Mucosa of descending colon (tissue), 3 donors: ENCODE results near the gene TOP1. TPM values are rescaled to one million over a fixed set of nuclear protein-coding genes. Genes with fewer than 3 reads are reported as not detected.
A peak's percentile ranks its signal among the peaks of the same experiment; 100 is the strongest.

Experiments used
- ATAC-seq: fragments of 200-7000 bp; cut with Tn5 transposase; one replicate; pipeline ENCODE4 v1.9.1; 2020; ENCODE audit warnings: mild to moderate bottlenecking, moderate library complexity
- DNase-seq, 3 donors: peaks; one replicate each; pipeline ENCODE4 v3.0.0-alpha.2; 2020
- H3K36me3 ChIP-seq: fragments of 200-600 bp; one replicate; pipeline ENCODE4 v1.8.0; 2021; ENCODE audit warnings: low read depth, mild to moderate bottlenecking
- H3K4me1 ChIP-seq: fragments of 200-600 bp; one replicate; pipeline ENCODE4 v1.8.0; 2021; ENCODE audit warnings: low read depth, mild to moderate bottlenecking
- H3K4me3 ChIP-seq: fragments of 200-600 bp; one replicate; pipeline ENCODE4 v1.8.0; 2021; ENCODE audit warnings: mild to moderate bottlenecking
- H3K9me3 ChIP-seq: fragments of 200-600 bp; one replicate; pipeline ENCODE4 v1.8.0; 2021; ENCODE audit warnings: mild to moderate bottlenecking
- CTCF ChIP-seq: fragments of 200-600 bp; IDR thresholded peaks from one replicate; pipeline ENCODE4 v1.8.0; 2022; ENCODE audit warnings: antibody characterized with exemption, mild to moderate bottlenecking
- intact Hi-C, 2 donors: fragments of 100-400 bp; cut with DNase I in 1 of 2; cut with micrococcal nuclease in 1 of 2; formaldehyde crosslinking; loops; one replicate each; pipeline versions ENCODE4 v1.11.0 to v1.11.1; 2022; cut with DNase I, micrococcal nuclease
- total RNA-seq, 3 donors: library from RNA; stranded (reverse); fragmentation: NEBNext Ultra II Directional in 2 of 3; extraction: Animal tissue kit (Norgen Biotek cat#: 25700) in 2 of 3; gene quantifications; one replicate each; pipeline versions ENCODE4 v1.2.1 to v1.2.4, GENCODE V29; 2021 to 2023
- donor health status: DM: no; HTN: no; CAD: no; lungs with moderate emphysema.
- donor health status: DM: no; HTN: no; CAD: no.
- donor health status: DM: no; HTN: yes; CAD: no.

Gene TOP1
- total RNA-seq, 3 donors from 2014 or later = 51.8 to 60.0 (median 57.7) TPM

GRCh38 chr20:41136680-41137613 is 108.3 kb downstream of the TOP1 start, which contains the start of gene PLCG1:
Gene PLCG1 (plus strand): TSS chr20:41137543. CDS start chr20:41137642, 99 bp downstream.
- peak; percentile 88 for ATAC-seq
- TF ChIP-seq CTCF = no peak
- Histone ChIP-seq H3K4me1 (peaks cover 9% of the 10 kb centered on the region), H3K4me3 (peak within 1 kb of the TSS; percentile 65), H3K9me3 (no peaks in the 10 kb centered on the region), H3K36me3 (no peaks in the 10 kb centered on the region)
- DNase-seq = peak; percentile 92 to 95 (median 93)
- intact Hi-C loops = no loop called here

- Histone ChIP-seq H3K4me3 (peak overlapping the region; percentile 65), H3K36me3 (no peaks in the 10 kb centered on the region), H3K4me1 (peaks cover 9% of the 10 kb centered on the region), H3K9me3 (no peaks in the 10 kb centered on the region)
- no peak for TF ChIP-seq CTCF
- DNase-seq (peak; percentile 71 to 88 (median 82)), ATAC-seq (peak; percentile 8)
- intact Hi-C loops = no loop called here
Measured at GRCh38 chr20:41137614-41138474, 109.2 kb downstream of the TOP1 start.

GRCh38 chr20:41138475-41139226 is 110.0 kb downstream of the TOP1 start:
- peak overlapping the region; percentile 65 for H3K4me3 ChIP-seq
- H3K36me3 ChIP-seq = no peaks in the 10 kb centered on the region
- DNase-seq = peak; percentile 41 to 64 (median 56)
- no peaks in the 10 kb centered on the region for H3K9me3 ChIP-seq
- ATAC-seq = no peak
- intact Hi-C loops = no loop called here
- no peak for TF ChIP-seq CTCF
- peaks cover 9% of the 10 kb centered on the region for H3K4me1 ChIP-seq

GRCh38 chr20:41139227-41140093 is 110.8 kb downstream of the TOP1 start:
- ATAC-seq (no peak), DNase-seq (no peak)
- no peak for TF ChIP-seq CTCF
- Histone ChIP-seq H3K36me3 (no peaks in the 10 kb centered on the region), H3K4me3 (no peak overlapping the region), H3K9me3 (no peaks in the 10 kb centered on the region), H3K4me1 (peaks cover 9% of the 10 kb centered on the region)
- intact Hi-C loops = no loop called here
